Sigmoid colon (tissue), 7 donors: ENCODE measurements around the gene LDLRAD4. TPM values are rescaled to one million over a fixed set of nuclear protein-coding genes. Genes with fewer than 3 reads are reported as not detected.

Experiments
- DNase-seq: peaks from one replicate; pipeline ENCODE4 v3.0.0-alpha.2; 2019
- H3K27ac ChIP-seq, 4 donors: fragments of 200-600 bp; sonication (generic); one replicate each; pipeline ENCODE4 v1.5.1; 2016 to 2019; ENCODE audit warnings: mild to moderate bottlenecking in 1 of 4
- H3K27me3 ChIP-seq, 3 donors: fragments of 200-600 bp; sonication (generic); one replicate each; pipeline ENCODE4 v1.5.1; 2019; ENCODE audit warnings: mild to moderate bottlenecking in 1 of 3
- H3K36me3 ChIP-seq, 4 donors: fragments of 200-600 bp; sonication (generic); one replicate each; pipeline ENCODE4 v1.5.1; 2016 to 2019
- H3K4me1 ChIP-seq, 4 donors: fragments of 200-600 bp; sonication (generic); one replicate each; pipeline ENCODE4 v1.5.1; 2017 to 2019
- H3K4me3 ChIP-seq, 4 donors: fragments of 200-600 bp; sonication (generic); one replicate each; pipeline ENCODE4 v1.5.1; 2017 to 2019; ENCODE audit warnings: mild to moderate bottlenecking in 2 of 4, moderate library complexity in 1 of 4
- H3K9me3 ChIP-seq, 4 donors: fragments of 200-600 bp in 3 of 4; sonication (generic) in 3 of 4; one replicate each; pipeline versions ENCODE4 v1.5.1 to v1.6.1; 2013 to 2019
- EP300 ChIP-seq, 4 donors: sonication (generic); formaldehyde crosslinking; IDR thresholded peaks; one replicate each; pipeline ENCODE4 v1.6.1; 2017; ENCODE audit warnings: antibody characterized with exemption in 4 of 4
- POLR2A ChIP-seq, 2 donors: fragments of 450-650 bp; IDR thresholded peaks; one replicate each; pipeline ENCODE4 v1.6.1; 2016; ENCODE audit warnings: antibody characterized with exemption in 2 of 2, mild to moderate bottlenecking in 2 of 2, moderate library complexity in 2 of 2
- POLR2AphosphoS5 ChIP-seq, 4 donors: sonication (generic); formaldehyde crosslinking; IDR thresholded peaks; one replicate each; pipeline ENCODE4 v1.6.1; 2017; ENCODE audit warnings: antibody characterized with exemption in 4 of 4
- WGBS, 2 donors: extraction: QIAGEN DNeasy Blood & Tissue Kit; methylation state at CpG; one replicate each; pipeline ENCODE4 v1.1.7; 2013; 5-methylcytosine and 5-hydroxymethylcytosine counted together
- intact Hi-C: fragments of 100-400 bp; cut with DNase I; formaldehyde crosslinking; loops from one replicate; pipeline ENCODE4 v1.15.1; 2023
- polyA plus RNA-seq, 3 donors: library from polyadenylated mRNA; stranded (reverse); fragments of 200-250 nt; gene quantifications; one replicate each; pipeline ENCODE4 v1.2.3, GENCODE V29; 2013
- total RNA-seq, 4 donors: library from RNA; depleted of rRNA; stranded (reverse); fragments of >200 nt; gene quantifications; one replicate each; pipeline ENCODE4 v1.1.0, GENCODE V29; 2016
- TF ChIP-seq, protein P1 (sequence below), 4 experiments: fragments of 450-650 bp in 3 of 4; fragments of 200-600 bp in 1 of 4; IDR thresholded peaks; one replicate each; pipeline ENCODE4 v1.5.1; 2016 to 2019; ENCODE audit warnings: antibody characterized with exemption in 4 of 4, mild to moderate bottlenecking in 3 of 4, moderate library complexity in 2 of 4
- donor health status: healthy with polysubstance abuse.
- donor health status: Bipolar disorder and iron deficiency.
- donor health status: healthy.

The LDLRAD4 gene
- total and polyA plus RNA-seq, 7 donors, result 1.2 to 28.2 (median 17.2) TPM

DNA sequence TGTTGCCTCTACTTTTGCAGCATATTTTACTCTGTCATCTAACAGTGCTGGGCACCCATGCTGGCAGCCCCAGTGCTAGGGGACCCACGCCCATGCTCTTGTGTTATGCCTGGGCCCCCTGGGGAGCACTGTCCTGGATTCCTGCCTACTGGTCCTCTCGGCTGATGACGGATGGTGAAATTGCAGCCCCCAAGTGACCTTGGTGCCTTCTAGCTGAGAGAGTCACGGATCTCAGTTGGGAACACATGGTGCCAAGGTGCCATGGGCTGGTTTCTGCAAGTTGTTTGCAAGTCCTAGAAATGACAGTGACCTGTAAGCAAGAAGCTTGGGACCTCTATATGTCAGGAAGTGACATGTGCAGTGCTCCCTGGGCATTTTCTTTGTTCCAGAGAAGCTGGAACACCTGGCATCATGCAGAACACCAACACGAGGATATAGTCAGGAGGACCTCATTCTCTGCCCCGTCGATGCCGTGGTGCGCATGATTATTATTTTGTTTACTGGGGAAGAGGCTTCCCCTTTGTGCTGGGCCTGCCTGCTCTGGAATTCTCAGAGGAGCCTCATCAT, 187.6 kb downstream of the LDLRAD4 start:
- intact Hi-C loops, result no loop called here
- Histone ChIP-seq H3K4me3 (no peak overlapping the region), H3K27ac (no peak overlapping the region), H3K4me1 (peaks cover 0 to 13% (median 9%) of the 10 kb centered on the region in 4 donors), H3K36me3 (no peaks in the 10 kb centered on the region), H3K9me3 (no peaks in the 10 kb centered on the region), H3K27me3 (no peaks in the 10 kb centered on the region)
- TF ChIP-seq POLR2A (IDR thresholded peaks at IDR 0.05) (no peak), POLR2AphosphoS5 (IDR thresholded peaks at IDR 0.05) (no peak), EP300 (IDR thresholded peaks at IDR 0.05) (no peak)
- TF ChIP-seq, protein P1, sequence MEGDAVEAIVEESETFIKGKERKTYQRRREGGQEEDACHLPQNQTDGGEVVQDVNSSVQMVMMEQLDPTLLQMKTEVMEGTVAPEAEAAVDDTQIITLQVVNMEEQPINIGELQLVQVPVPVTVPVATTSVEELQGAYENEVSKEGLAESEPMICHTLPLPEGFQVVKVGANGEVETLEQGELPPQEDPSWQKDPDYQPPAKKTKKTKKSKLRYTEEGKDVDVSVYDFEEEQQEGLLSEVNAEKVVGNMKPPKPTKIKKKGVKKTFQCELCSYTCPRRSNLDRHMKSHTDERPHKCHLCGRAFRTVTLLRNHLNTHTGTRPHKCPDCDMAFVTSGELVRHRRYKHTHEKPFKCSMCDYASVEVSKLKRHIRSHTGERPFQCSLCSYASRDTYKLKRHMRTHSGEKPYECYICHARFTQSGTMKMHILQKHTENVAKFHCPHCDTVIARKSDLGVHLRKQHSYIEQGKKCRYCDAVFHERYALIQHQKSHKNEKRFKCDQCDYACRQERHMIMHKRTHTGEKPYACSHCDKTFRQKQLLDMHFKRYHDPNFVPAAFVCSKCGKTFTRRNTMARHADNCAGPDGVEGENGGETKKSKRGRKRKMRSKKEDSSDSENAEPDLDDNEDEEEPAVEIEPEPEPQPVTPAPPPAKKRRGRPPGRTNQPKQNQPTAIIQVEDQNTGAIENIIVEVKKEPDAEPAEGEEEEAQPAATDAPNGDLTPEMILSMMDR (IDR thresholded peaks at IDR 0.05), result no peak
- WGBS, 2 donors, result 93 to 94% methylated on average over 9 of the region's 9 CpGs
- no peak for DNase-seq

GRCh38 chr18:13406736-13407135, 188.2 kb downstream of the LDLRAD4 start:
- no peaks in the 10 kb centered on the region for H3K9me3 ChIP-seq
- no peak overlapping the region for H3K4me3 ChIP-seq
- no peak for DNase-seq
- H3K27me3 ChIP-seq, result no peaks in the 10 kb centered on the region
- 90 to 93% methylated on average over 11 of the region's 11 CpGs for WGBS, 2 donors
- H3K27ac ChIP-seq, result no peak overlapping the region
- TF ChIP-seq POLR2A (IDR thresholded peaks at IDR 0.05), result no peak
- TF ChIP-seq, protein P1 (IDR thresholded peaks at IDR 0.05), result no peak
- TF ChIP-seq POLR2AphosphoS5 (IDR thresholded peaks at IDR 0.05), result no peak
- TF ChIP-seq EP300 (IDR thresholded peaks at IDR 0.05), result no peak
- H3K36me3 ChIP-seq, result no peaks in the 10 kb centered on the region
- intact Hi-C loops, result no loop called here
- peaks cover 0 to 13% (median 9%) of the 10 kb centered on the region in 4 donors for H3K4me1 ChIP-seq

DNA sequence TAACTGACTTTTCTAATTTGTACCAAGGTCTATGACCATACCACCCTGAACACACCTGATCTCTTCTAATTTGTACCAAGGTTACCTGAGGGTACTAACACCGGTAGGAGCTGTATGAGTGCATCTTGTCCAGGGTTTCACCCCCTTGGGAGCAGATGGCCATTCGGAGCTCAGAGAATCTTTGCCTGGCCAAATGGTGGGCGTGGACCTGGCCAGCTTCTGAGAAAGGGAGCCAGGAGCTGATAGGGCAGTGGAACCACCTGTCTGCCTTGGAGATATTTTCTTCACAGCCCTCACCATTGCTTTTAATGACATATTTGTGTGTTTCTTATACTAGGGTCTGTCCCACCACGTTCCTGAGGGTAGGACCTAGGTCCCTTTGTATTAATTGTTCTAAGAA, 188.9 kb downstream of the LDLRAD4 start:
- intact Hi-C loops, result no loop called here
- 74 to 87% methylated on average over 4 of the region's 4 CpGs for WGBS, 2 donors
- Histone ChIP-seq H3K4me1 (peaks cover 0 to 13% (median 9%) of the 10 kb centered on the region in 4 donors), H3K27me3 (no peaks in the 10 kb centered on the region), H3K36me3 (no peaks in the 10 kb centered on the region), H3K4me3 (no peak overlapping the region), H3K9me3 (no peaks in the 10 kb centered on the region), H3K27ac (no peak overlapping the region)
- no peak for DNase-seq
- TF ChIP-seq POLR2A (IDR thresholded peaks at IDR 0.05) (no peak), EP300 (IDR thresholded peaks at IDR 0.05) (no peak), POLR2AphosphoS5 (IDR thresholded peaks at IDR 0.05) (no peak)
- TF ChIP-seq, protein P1 (IDR thresholded peaks at IDR 0.05), result no peak

DNA sequence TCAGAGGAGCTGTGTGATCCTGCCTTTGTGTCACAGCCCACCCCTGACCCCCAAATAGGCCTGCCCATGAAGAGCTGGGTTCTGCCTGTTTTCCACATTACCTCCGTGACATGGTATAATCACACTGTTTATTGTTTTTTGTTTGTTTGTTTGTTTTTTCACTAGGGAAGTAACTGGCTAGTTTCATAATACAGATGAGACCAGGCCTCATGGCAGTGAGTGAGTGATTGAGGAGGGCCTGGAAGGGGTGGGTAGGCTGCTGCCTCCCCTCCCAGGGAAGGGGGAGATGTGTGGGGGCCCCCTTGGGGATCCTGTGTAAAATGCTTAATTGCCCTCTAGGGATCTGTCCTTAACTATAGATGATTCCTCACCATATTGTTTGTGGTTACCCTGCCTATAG, 190.5 kb downstream of the LDLRAD4 start:
- H3K36me3 ChIP-seq, result no peaks in the 10 kb centered on the region
- H3K4me1 ChIP-seq, result peaks cover 0 to 1% (median under 1%) of the 10 kb centered on the region in 4 donors
- no peak for DNase-seq
- intact Hi-C loops, result no loop called here
- H3K27me3 ChIP-seq, result no peaks in the 10 kb centered on the region
- TF ChIP-seq EP300 (IDR thresholded peaks at IDR 0.05) (no peak), POLR2A (IDR thresholded peaks at IDR 0.05) (no peak), POLR2AphosphoS5 (IDR thresholded peaks at IDR 0.05) (no peak)
- TF ChIP-seq, protein P1 (IDR thresholded peaks at IDR 0.05), result no peak
- no peaks in the 10 kb centered on the region for H3K9me3 ChIP-seq
- no peak overlapping the region for H3K27ac ChIP-seq
- 96% methylated on average over 1 of the region's 1 CpG for WGBS, 2 donors
- no peak overlapping the region for H3K4me3 ChIP-seq

- no peak for TF ChIP-seq POLR2A (IDR thresholded peaks at IDR 0.05)
- TF ChIP-seq EP300 (IDR thresholded peaks at IDR 0.05), result no peak
- Histone ChIP-seq H3K4me1 (no peaks in the 10 kb centered on the region), H3K9me3 (no peaks in the 10 kb centered on the region), H3K36me3 (no peaks in the 10 kb centered on the region), H3K27ac (no peak overlapping the region), H3K27me3 (no peaks in the 10 kb centered on the region), H3K4me3 (no peak overlapping the region)
- DNase-seq, result no peak
- 94% methylated on average over 11 of the region's 11 CpGs for WGBS, 2 donors
- intact Hi-C loops, result no loop called here
Observed at GRCh38 chr18:13409997-13410396, 191.4 kb downstream of the LDLRAD4 start.
